Thyroid gland (tissue), 4 donors: ENCODE data around the gene OSTF1. TPM values are rescaled to one million over a fixed set of nuclear protein-coding genes. Genes with fewer than 3 reads are reported as not detected.
A peak's percentile ranks its signal among the peaks of the same experiment; 100 is the strongest.

Source experiments
- DNase-seq, 2 donors: peaks; one replicate each; pipeline ENCODE4 v3.0.0-alpha.2; 2019
- H3K27ac ChIP-seq, 3 donors: fragments of 200-600 bp; sonication (generic); 1 replicate in 2 of 3; 2 replicates in 1 of 3; pipeline ENCODE4 v1.5.1; 2016 to 2019; ENCODE audit warnings: mild to moderate bottlenecking in 1 of 3, moderate library complexity in 1 of 3
- H3K27me3 ChIP-seq: fragments of 200-600 bp; sonication (generic); one replicate; pipeline ENCODE4 v1.5.1; 2019
- H3K36me3 ChIP-seq, 2 donors: fragments of 200-600 bp; sonication (generic); one replicate each; pipeline ENCODE4 v1.5.1; 2016 to 2019
- H3K4me1 ChIP-seq, 2 donors: fragments of 200-600 bp; sonication (generic); one replicate each; pipeline ENCODE4 v1.5.1; 2017 to 2019
- H3K4me3 ChIP-seq, 3 donors: fragments of 200-600 bp; sonication (generic); replicated peaks in 1 of 3; 1 replicate in 2 of 3; 2 replicates in 1 of 3; pipeline ENCODE4 v1.5.1; 2016; ENCODE audit warnings: mild to moderate bottlenecking in 1 of 3
- H3K9me3 ChIP-seq: fragments of 200-600 bp; sonication (generic); one replicate; pipeline ENCODE4 v1.5.1; 2017
- POLR2A ChIP-seq, 2 donors: fragments of 450-650 bp; IDR thresholded peaks; one replicate each; pipeline ENCODE4 v1.6.1; 2017; ENCODE audit warnings: antibody characterized with exemption in 2 of 2, mild to moderate bottlenecking in 2 of 2, moderate library complexity in 1 of 2
- WGBS, 2 donors: methylation state at CpG; one replicate each; pipeline ENCODE4 v1.1.5; 2017; 5-methylcytosine and 5-hydroxymethylcytosine counted together
- intact Hi-C: fragments of 100-400 bp; cut with DNase I; formaldehyde crosslinking; loops from one replicate; pipeline ENCODE4 v1.15.1; 2023
- total RNA-seq, 4 donors: library from RNA; depleted of rRNA; stranded (reverse); fragments of >200 nt; gene quantifications; one replicate each; pipeline ENCODE4 v1.2.3, GENCODE V29; 2016
- TF ChIP-seq, protein P1 (sequence below), 6 experiments: fragments of 200-600 bp in 3 of 6; fragments of 450-650 bp in 3 of 6; sonication (generic) in 3 of 6; IDR thresholded peaks; one replicate each; pipeline ENCODE4 v1.5.1; 2016 to 2019; ENCODE audit warnings: antibody characterized with exemption in 6 of 6, mild to moderate bottlenecking in 2 of 6, inconsistent platforms in 1 of 6, moderate library complexity in 1 of 6

Gene OSTF1
- total RNA-seq, 4 donors from 2014 or later: 34.7 to 36.6 (median 35.6) TPM

DNA sequence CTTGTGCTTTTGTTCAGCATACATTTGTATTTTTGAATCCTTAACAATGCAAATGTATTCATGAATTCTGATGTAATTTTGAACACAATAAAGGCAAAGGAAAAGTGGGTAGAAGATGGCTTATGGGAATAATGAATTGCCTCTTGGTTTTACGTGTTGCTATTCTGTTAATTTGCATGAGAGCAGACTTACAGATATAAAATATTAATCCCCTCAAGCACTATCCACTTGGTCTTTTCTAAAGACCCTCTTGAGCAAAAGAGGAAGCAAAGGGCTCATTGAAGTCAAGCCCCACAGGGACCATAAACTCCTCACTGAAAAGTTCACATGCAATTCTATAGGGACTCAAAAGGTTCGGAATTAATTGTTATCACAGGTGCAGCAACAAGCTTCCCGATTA lies 51.9 kb downstream of the OSTF1 start:
- H3K4me3 ChIP-seq: no peak overlapping the region
- intact Hi-C loops: no loop called here
- H3K36me3 ChIP-seq: peaks cover 19 to 20% of the 10 kb centered on the region in 2 donors
- H3K4me1 ChIP-seq: no peaks in the 10 kb centered on the region
- DNase-seq: no peak
- TF ChIP-seq, protein P1, sequence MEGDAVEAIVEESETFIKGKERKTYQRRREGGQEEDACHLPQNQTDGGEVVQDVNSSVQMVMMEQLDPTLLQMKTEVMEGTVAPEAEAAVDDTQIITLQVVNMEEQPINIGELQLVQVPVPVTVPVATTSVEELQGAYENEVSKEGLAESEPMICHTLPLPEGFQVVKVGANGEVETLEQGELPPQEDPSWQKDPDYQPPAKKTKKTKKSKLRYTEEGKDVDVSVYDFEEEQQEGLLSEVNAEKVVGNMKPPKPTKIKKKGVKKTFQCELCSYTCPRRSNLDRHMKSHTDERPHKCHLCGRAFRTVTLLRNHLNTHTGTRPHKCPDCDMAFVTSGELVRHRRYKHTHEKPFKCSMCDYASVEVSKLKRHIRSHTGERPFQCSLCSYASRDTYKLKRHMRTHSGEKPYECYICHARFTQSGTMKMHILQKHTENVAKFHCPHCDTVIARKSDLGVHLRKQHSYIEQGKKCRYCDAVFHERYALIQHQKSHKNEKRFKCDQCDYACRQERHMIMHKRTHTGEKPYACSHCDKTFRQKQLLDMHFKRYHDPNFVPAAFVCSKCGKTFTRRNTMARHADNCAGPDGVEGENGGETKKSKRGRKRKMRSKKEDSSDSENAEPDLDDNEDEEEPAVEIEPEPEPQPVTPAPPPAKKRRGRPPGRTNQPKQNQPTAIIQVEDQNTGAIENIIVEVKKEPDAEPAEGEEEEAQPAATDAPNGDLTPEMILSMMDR (IDR thresholded peaks at IDR 0.05): no peak
- TF ChIP-seq POLR2A (IDR thresholded peaks at IDR 0.05): no peak
- 90 to 92% methylated on average over 3 of the region's 3 CpGs for WGBS, 2 donors
- H3K9me3 ChIP-seq: no peaks in the 10 kb centered on the region
- no peaks in the 10 kb centered on the region for H3K27me3 ChIP-seq
- H3K27ac ChIP-seq: no peak overlapping the region

DNA sequence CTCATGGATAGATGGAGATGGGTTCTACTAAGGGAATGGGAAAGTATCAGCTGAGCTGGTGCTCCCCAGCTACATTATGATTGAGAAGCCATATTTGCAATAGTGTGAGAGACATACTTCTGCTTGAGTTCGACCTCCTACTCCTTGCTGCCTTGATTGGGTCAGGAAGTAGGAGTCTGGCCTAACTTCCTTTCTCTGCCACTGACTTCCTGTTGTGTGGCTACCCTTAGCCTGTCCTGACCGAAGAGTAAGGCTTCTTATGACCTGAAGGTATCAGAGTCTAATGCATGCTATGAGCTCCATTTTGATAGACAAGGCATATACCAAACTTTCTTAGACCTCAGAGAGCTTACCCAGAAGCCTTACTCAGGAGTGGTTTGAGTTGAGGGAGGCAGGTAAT lies 53.9 kb downstream of the OSTF1 start:
- peaks cover 13 to 17% of the 10 kb centered on the region in 2 donors for H3K36me3 ChIP-seq
- no peak for DNase-seq
- no peak overlapping the region for H3K27ac ChIP-seq
- H3K4me1 ChIP-seq: no peaks in the 10 kb centered on the region
- H3K27me3 ChIP-seq: no peaks in the 10 kb centered on the region
- TF ChIP-seq, protein P1 (IDR thresholded peaks at IDR 0.05): no peak
- TF ChIP-seq POLR2A (IDR thresholded peaks at IDR 0.05): no peak
- no peaks in the 10 kb centered on the region for H3K9me3 ChIP-seq
- WGBS, 2 donors: 78 to 81% methylated on average over 2 of the region's 2 CpGs
- intact Hi-C loops: no loop called here
- H3K4me3 ChIP-seq: no peak overlapping the region

DNA sequence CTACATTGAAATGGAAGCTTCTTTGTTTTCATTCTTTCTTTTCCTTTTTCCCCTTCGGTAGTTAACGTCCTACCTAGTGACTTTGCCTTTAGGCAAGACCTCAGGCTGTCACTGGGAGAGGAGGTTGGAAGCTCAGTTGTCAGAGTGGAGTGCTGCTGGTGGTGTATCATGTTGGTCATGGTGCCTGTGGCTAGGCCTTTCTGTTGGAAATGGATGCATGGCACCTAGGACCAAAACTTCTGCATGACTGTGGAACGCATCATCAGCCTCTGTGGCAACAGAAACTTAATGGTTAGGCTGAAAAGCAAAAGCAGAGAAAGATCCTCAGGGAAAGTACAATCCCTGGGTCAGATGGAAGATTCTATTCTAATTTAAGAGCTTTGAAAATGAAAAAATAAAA lies 57.9 kb downstream of the OSTF1 start:
- TF ChIP-seq POLR2A (IDR thresholded peaks at IDR 0.05): no peak
- TF ChIP-seq, protein P1 (IDR thresholded peaks at IDR 0.05): no peak

GRCh38 chr9:75147638-75148037 lies 59.3 kb downstream of the OSTF1 start:
- no peak overlapping the region for H3K27ac ChIP-seq
- H3K27me3 ChIP-seq: no peaks in the 10 kb centered on the region
- peaks cover 3 to 7% of the 10 kb centered on the region in 2 donors for H3K4me1 ChIP-seq
- peaks cover 12 to 15% of the 10 kb centered on the region in 2 donors for H3K36me3 ChIP-seq
- H3K4me3 ChIP-seq: no peak overlapping the region
- intact Hi-C loops: no loop called here
- H3K9me3 ChIP-seq: no peaks in the 10 kb centered on the region
- TF ChIP-seq, protein P1 (IDR thresholded peaks at IDR 0.05): no peak
- no peak for TF ChIP-seq POLR2A (IDR thresholded peaks at IDR 0.05)
- DNase-seq: no peak
- WGBS, 2 donors: 67 to 79% methylated on average over 4 of the region's 4 CpGs

More for the DNA sequence above, 57.9 kb downstream of the OSTF1 start:
- peaks cover 11 to 12% of the 10 kb centered on the region in 2 donors for H3K36me3 ChIP-seq
- DNase-seq: no peak
- H3K4me3 ChIP-seq: no peak overlapping the region
- WGBS, 2 donors: 95 to 97% methylated on average over 3 of the region's 3 CpGs
- H3K27me3 ChIP-seq: no peaks in the 10 kb centered on the region
- peaks cover 3 to 7% of the 10 kb centered on the region in 2 donors for H3K4me1 ChIP-seq
- intact Hi-C loops: no loop called here
- no peaks in the 10 kb centered on the region for H3K9me3 ChIP-seq
- no peak overlapping the region for H3K27ac ChIP-seq

GRCh38 chr9:75148561-75148960 lies 60.2 kb downstream of the OSTF1 start:
- intact Hi-C loops: no loop called here
- no peak for DNase-seq
- no peaks in the 10 kb centered on the region for H3K27me3 ChIP-seq
- whole genome bisulfite sequencing, 2 donors: 41 to 52% methylated on average over 1 of the region's 1 CpG
- H3K4me1 ChIP-seq: peaks cover 3 to 7% of the 10 kb centered on the region in 2 donors
- peaks cover 12% of the 10 kb centered on the region in 2 donors for H3K36me3 ChIP-seq
- peak overlapping the region in 1 of 3 donors; percentile 36 for H3K27ac ChIP-seq
- H3K4me3 ChIP-seq: no peak overlapping the region
- no peak for TF ChIP-seq POLR2A (IDR thresholded peaks at IDR 0.05)
- TF ChIP-seq, protein P1 (IDR thresholded peaks at IDR 0.05): no peak
- no peaks in the 10 kb centered on the region for H3K9me3 ChIP-seq
